Liver (tissue), 3 donors: Measurements from ENCODE around the gene TMEM214.

Source experiments
- EGR1 ChIP-seq, 2 donors: IDR thresholded peaks; 2 replicates each; pipeline ENCODE4 v1.6.1; 2016 to 2018; ENCODE audit warnings: antibody characterized with exemption in 2 of 2, low read depth in 2 of 2
- GABPA ChIP-seq, 2 donors: IDR thresholded peaks in 1 of 2; conservative IDR thresholded peaks in 1 of 2; 2 replicates each; pipeline ENCODE4 v1.6.1; 2016; ENCODE audit warnings: antibody characterized with exemption in 2 of 2, mild to moderate bottlenecking in 1 of 2, moderate library complexity in 1 of 2
- NR2F2 ChIP-seq: IDR thresholded peaks from 2 replicates; pipeline ENCODE4 v1.6.1; 2016; ENCODE audit warnings: antibody characterized with exemption
- TAF1 ChIP-seq: conservative IDR thresholded peaks from 2 replicates; pipeline ENCODE4 v1.6.1; 2016; ENCODE audit warnings: antibody characterized with exemption, mild to moderate bottlenecking
- YY1 ChIP-seq: IDR thresholded peaks from 2 replicates; pipeline ENCODE4 v1.6.1; 2016; ENCODE audit warnings: antibody characterized with exemption, mild to moderate bottlenecking
- TF ChIP-seq, protein P1 (sequence below): fragments of 150-350 bp; IDR thresholded peaks from 2 replicates; pipeline ENCODE4 v1.5.1; 2017; ENCODE audit warnings: improper control_type of control experiment, low read depth, low read length; ENCODE audit not compliant: missing input control
- TF ChIP-seq, protein P2 (sequence below): IDR thresholded peaks from 2 replicates; pipeline ENCODE4 v1.6.1; 2016; ENCODE audit warnings: antibody characterized with exemption
- TF ChIP-seq, protein P3 (sequence below): IDR thresholded peaks from 2 replicates; pipeline ENCODE4 v1.6.1; 2016; ENCODE audit warnings: antibody characterized with exemption
- TF ChIP-seq, protein P4 (sequence below): IDR thresholded peaks from 2 replicates; pipeline ENCODE4 v1.6.1; 2016; ENCODE audit warnings: antibody characterized with exemption, mild to moderate bottlenecking
- donor health status: healthy.
- donor health status: healthy.

DNA sequence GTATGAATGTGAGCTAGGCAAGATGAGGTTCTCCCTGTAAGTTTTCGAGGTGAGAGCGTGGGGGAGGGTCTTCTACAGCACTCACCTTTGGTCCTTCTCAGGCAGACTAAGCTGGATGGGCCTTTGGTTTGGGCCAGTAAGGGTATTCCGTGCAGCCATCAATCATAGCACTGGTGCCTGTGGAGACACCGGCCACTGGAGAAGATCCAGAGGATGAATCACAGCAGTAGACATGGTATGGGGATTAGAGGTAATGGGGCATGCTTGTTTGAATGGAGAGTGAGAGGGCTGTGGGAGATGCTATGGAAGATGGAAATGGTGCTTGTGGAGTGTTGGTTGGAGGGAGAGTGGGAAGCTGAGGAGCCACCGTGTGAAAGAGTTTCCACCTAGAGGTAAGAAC is 46.2 kb upstream of the TMEM214 start:
- TF ChIP-seq TAF1 (no peak), YY1 (no peak), EGR1 (IDR thresholded peaks at IDR 0.05; ENCODE audit: low read depth in 2 of 2) (no peak), NR2F2 (no peak), GABPA (IDR thresholded peaks at IDR 0.05 in 1 of 2, conservative IDR thresholded peaks at IDR 0.05 in 1 of 2) (no peak)
- TF ChIP-seq, protein P1, sequence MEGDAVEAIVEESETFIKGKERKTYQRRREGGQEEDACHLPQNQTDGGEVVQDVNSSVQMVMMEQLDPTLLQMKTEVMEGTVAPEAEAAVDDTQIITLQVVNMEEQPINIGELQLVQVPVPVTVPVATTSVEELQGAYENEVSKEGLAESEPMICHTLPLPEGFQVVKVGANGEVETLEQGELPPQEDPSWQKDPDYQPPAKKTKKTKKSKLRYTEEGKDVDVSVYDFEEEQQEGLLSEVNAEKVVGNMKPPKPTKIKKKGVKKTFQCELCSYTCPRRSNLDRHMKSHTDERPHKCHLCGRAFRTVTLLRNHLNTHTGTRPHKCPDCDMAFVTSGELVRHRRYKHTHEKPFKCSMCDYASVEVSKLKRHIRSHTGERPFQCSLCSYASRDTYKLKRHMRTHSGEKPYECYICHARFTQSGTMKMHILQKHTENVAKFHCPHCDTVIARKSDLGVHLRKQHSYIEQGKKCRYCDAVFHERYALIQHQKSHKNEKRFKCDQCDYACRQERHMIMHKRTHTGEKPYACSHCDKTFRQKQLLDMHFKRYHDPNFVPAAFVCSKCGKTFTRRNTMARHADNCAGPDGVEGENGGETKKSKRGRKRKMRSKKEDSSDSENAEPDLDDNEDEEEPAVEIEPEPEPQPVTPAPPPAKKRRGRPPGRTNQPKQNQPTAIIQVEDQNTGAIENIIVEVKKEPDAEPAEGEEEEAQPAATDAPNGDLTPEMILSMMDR, result no peak
- TF ChIP-seq, protein P2, sequence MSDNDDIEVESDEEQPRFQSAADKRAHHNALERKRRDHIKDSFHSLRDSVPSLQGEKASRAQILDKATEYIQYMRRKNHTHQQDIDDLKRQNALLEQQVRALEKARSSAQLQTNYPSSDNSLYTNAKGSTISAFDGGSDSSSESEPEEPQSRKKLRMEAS, result no peak
- TF ChIP-seq, protein P3, sequence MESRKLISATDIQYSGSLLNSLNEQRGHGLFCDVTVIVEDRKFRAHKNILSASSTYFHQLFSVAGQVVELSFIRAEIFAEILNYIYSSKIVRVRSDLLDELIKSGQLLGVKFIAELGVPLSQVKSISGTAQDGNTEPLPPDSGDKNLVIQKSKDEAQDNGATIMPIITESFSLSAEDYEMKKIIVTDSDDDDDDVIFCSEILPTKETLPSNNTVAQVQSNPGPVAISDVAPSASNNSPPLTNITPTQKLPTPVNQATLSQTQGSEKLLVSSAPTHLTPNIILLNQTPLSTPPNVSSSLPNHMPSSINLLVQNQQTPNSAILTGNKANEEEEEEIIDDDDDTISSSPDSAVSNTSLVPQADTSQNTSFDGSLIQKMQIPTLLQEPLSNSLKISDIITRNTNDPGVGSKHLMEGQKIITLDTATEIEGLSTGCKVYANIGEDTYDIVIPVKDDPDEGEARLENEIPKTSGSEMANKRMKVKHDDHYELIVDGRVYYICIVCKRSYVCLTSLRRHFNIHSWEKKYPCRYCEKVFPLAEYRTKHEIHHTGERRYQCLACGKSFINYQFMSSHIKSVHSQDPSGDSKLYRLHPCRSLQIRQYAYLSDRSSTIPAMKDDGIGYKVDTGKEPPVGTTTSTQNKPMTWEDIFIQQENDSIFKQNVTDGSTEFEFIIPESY, result no peak
- TF ChIP-seq, protein P4, sequence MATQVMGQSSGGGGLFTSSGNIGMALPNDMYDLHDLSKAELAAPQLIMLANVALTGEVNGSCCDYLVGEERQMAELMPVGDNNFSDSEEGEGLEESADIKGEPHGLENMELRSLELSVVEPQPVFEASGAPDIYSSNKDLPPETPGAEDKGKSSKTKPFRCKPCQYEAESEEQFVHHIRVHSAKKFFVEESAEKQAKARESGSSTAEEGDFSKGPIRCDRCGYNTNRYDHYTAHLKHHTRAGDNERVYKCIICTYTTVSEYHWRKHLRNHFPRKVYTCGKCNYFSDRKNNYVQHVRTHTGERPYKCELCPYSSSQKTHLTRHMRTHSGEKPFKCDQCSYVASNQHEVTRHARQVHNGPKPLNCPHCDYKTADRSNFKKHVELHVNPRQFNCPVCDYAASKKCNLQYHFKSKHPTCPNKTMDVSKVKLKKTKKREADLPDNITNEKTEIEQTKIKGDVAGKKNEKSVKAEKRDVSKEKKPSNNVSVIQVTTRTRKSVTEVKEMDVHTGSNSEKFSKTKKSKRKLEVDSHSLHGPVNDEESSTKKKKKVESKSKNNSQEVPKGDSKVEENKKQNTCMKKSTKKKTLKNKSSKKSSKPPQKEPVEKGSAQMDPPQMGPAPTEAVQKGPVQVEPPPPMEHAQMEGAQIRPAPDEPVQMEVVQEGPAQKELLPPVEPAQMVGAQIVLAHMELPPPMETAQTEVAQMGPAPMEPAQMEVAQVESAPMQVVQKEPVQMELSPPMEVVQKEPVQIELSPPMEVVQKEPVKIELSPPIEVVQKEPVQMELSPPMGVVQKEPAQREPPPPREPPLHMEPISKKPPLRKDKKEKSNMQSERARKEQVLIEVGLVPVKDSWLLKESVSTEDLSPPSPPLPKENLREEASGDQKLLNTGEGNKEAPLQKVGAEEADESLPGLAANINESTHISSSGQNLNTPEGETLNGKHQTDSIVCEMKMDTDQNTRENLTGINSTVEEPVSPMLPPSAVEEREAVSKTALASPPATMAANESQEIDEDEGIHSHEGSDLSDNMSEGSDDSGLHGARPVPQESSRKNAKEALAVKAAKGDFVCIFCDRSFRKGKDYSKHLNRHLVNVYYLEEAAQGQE, result no peak
